PC-3 (cell line): Measurements from ENCODE around the gene ARHGAP18. TPM values are rescaled to one million over a fixed set of nuclear protein-coding genes. Genes with fewer than 3 reads are reported as not detected.

ENCODE experiments used
- ATAC-seq: fragments of 200-7000 bp; cut with Tn5 transposase; 2 replicates; pipeline ENCODE4 v1.9.1; 2020; ENCODE audit warnings: mild to moderate bottlenecking, moderate library complexity
- BruUV-seq: library from RNA; stranded (reverse); fragments of 400-500 nt; replicated peaks from 2 replicates; lab custom pipeline; 2021; lab: Mats Ljungman, UMichigan
- CTCF ChIA-PET: fragments of 300-600 bp; sonication (Branson Sonifier 250); formaldehyde crosslinking; loops from one replicate; lab custom pipeline; 2022; ENCODE audit warnings: antibody characterized with exemption; lab: Charles Lee
- POLR2A ChIA-PET: fragments of 300-600 bp; sonication (Branson Sonifier 250); formaldehyde crosslinking; loops from one replicate; lab custom pipeline; 2022; ENCODE audit warnings: antibody characterized with exemption; ENCODE audit not compliant: unreplicated experiment; lab: Charles Lee
- DNase-seq: peaks from one replicate; pipeline ENCODE4 v3.0.0-alpha.2; 2015
- H2AFZ ChIP-seq: fragments of 300-600 bp; sonication (generic); 2 replicates; pipeline ENCODE4 v1.6.0; 2016; ENCODE audit warnings: antibody characterized with exemption, low read length
- H3F3A ChIP-seq: fragments of 300-600 bp; sonication (generic); one replicate; pipeline ENCODE4 v1.6.0; 2017; ENCODE audit warnings: antibody characterized with exemption, low read length, control low read depth, mild to moderate bottlenecking; ENCODE audit not compliant: unreplicated experiment
- H3K27ac ChIP-seq: fragments of 300-600 bp; sonication (generic); 2 replicates; pipeline ENCODE4 v1.5.1; 2016; ENCODE audit warnings: mild to moderate bottlenecking, low read length
- H3K27me3 ChIP-seq: fragments of 300-600 bp; sonication (generic); 2 replicates; pipeline ENCODE4 v1.6.1; 2016; ENCODE audit warnings: low read length, mixed read lengths
- H3K36me3 ChIP-seq: fragments of 300-600 bp; sonication (generic); 2 replicates; pipeline ENCODE4 v1.6.1; 2016; ENCODE audit warnings: low read depth, mixed run types, low read length, mixed read lengths
- H3K4me1 ChIP-seq: fragments of 300-600 bp; sonication (generic); 2 replicates; pipeline ENCODE4 v1.5.1; 2016; ENCODE audit warnings: low read length; ENCODE audit not compliant: insufficient read depth
- H3K4me2 ChIP-seq: fragments of 300-600 bp; sonication (generic); 2 replicates; pipeline ENCODE4 v1.6.0; 2016; ENCODE audit warnings: low read length
- H3K4me3 ChIP-seq: fragments of 300-600 bp; sonication (generic); 2 replicates; pipeline ENCODE4 v1.5.1; 2016; ENCODE audit warnings: mild to moderate bottlenecking, low read length, mixed read lengths
- H3K79me2 ChIP-seq: fragments of 300-600 bp; sonication (generic); 2 replicates; pipeline ENCODE4 v1.6.1; 2017; ENCODE audit warnings: low read length, mixed read lengths
- H3K9ac ChIP-seq: fragments of 300-600 bp; sonication (generic); 2 replicates; pipeline ENCODE4 v1.6.0; 2016; ENCODE audit warnings: mild to moderate bottlenecking, low read length
- H3K9me2 ChIP-seq: fragments of 300-600 bp; sonication (generic); replicated peaks from 2 replicates; pipeline ENCODE4 v1.6.1; 2016; ENCODE audit warnings: mixed run types, low read length, mixed read lengths
- H3K9me3 ChIP-seq: fragments of 300-600 bp; sonication (generic); 2 replicates; pipeline ENCODE4 v1.6.1; 2016; ENCODE audit warnings: low read length, mixed read lengths
- H4K20me1 ChIP-seq: fragments of 300-600 bp; sonication (generic); 2 replicates; pipeline ENCODE4 v1.6.1; 2016; ENCODE audit warnings: low read length, mixed read lengths
- EZH2 ChIP-seq: fragments of 300-600 bp; sonication (generic); IDR thresholded peaks from one replicate; pipeline ENCODE4 v1.6.1; 2017; ENCODE audit warnings: antibody characterized with exemption, mild to moderate bottlenecking, low read length; ENCODE audit not compliant: unreplicated experiment
- EZH2phosphoT487 ChIP-seq: fragments of 300-600 bp; sonication (generic); IDR thresholded peaks from 2 replicates; pipeline ENCODE4 v1.6.1; 2018; ENCODE audit warnings: mild to moderate bottlenecking, antibody characterized with exemption, low read length, borderline replicate concordance
- intact Hi-C: fragments of 100-400 bp; cut with micrococcal nuclease; formaldehyde crosslinking; loops from 2 replicates; pipeline ENCODE4 v1.9.0; 2023
- total RNA-seq: library from RNA; depleted of rRNA; stranded (reverse); fragments of >200 nt; gene quantifications from 2 replicates; pipeline ENCODE4 v1.2.3, GENCODE V29; 2014
- TF ChIP-seq, protein P1 (sequence below): fragments of 300-600 bp; sonication (generic); conservative IDR thresholded peaks from 2 replicates; pipeline ENCODE4 v1.5.1; 2017; ENCODE audit warnings: antibody characterized with exemption, low read depth, mild to moderate bottlenecking, low read length

The ARHGAP18 gene
- total RNA-seq, 1 experiment from 2014 or later: 5.9 TPM

DNA sequence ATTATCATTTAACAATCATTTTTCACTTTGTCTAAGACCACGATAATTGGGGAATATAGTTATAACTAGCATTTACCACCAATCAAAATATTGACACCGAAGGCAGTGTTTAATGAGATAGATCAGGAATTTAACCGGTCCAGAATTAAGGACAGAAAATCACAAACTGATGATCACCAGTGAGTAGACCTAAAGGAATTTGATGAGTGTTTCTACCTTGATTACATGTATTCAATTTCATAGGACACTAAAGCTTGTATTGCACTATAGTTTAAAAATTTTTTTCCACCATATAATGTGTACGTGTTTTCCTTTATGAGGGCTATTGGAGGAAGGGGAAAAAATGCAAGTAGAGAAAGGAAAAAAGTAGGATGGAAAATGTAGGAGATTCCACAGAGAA is 22.6 kb upstream of the ARHGAP18 start:
- POLR2A ChIA-PET: no interaction called here
- BruUV-seq: no TSS peak
- H2AFZ ChIP-seq: no peak overlapping the region

DNA sequence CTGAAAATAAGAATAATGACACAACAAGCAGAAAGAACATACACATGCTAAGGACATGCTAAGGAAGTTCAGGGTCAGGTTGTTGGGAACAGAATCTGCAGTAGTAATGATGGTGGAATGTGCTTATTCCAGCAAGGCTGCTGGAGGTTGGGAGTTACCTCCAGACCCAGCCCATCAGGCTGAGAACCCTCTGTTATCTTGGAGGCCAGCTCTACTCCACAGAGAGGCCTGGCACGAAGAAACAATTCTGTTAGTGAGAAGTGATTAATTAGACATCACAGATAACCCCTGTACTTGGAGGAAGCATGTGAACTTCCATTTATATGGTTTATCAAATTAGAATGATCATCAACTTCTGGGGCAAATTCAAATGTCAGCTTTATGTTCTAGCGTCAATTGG is 22.1 kb upstream of the ARHGAP18 start:
- Histone ChIP-seq H3K4me3 (no peak overlapping the region), H2AFZ (0 out of 2 replicates have a peak overlapping the region, but pooled peaks have one; percentile 32), H3K9ac (no peak overlapping the region), H3K27me3 (no peaks in the 10 kb centered on the region), H4K20me1 (no peaks in the 10 kb centered on the region), H3K4me1 (peaks cover 4% of the 10 kb centered on the region; the same call in 1 of the 2 replicates), H3K9me2 (no peaks in the 10 kb centered on the region), H3K36me3 (no peaks in the 10 kb centered on the region), H3K27ac (no peak overlapping the region), H3K79me2 (no peaks in the 10 kb centered on the region), H3F3A (no peaks in the 10 kb centered on the region), H3K9me3 (no peaks in the 10 kb centered on the region), H3K4me2 (no peak overlapping the region)
- no peak for TF ChIP-seq EZH2phosphoT487
- TF ChIP-seq, protein P1, sequence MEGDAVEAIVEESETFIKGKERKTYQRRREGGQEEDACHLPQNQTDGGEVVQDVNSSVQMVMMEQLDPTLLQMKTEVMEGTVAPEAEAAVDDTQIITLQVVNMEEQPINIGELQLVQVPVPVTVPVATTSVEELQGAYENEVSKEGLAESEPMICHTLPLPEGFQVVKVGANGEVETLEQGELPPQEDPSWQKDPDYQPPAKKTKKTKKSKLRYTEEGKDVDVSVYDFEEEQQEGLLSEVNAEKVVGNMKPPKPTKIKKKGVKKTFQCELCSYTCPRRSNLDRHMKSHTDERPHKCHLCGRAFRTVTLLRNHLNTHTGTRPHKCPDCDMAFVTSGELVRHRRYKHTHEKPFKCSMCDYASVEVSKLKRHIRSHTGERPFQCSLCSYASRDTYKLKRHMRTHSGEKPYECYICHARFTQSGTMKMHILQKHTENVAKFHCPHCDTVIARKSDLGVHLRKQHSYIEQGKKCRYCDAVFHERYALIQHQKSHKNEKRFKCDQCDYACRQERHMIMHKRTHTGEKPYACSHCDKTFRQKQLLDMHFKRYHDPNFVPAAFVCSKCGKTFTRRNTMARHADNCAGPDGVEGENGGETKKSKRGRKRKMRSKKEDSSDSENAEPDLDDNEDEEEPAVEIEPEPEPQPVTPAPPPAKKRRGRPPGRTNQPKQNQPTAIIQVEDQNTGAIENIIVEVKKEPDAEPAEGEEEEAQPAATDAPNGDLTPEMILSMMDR: no peak
- TF ChIP-seq EZH2: no peak
- ChIA-PET POLR2A (no interaction called here), CTCF (no interaction called here)
- DNase-seq (no peak), ATAC-seq (no peak)
- intact Hi-C loops: no loop called here
- BruUV-seq: no TSS peak

More for the DNA sequence above, 22.6 kb upstream of the ARHGAP18 start:
- Histone ChIP-seq H3F3A (no peaks in the 10 kb centered on the region), H3K4me2 (no peak overlapping the region), H3K27me3 (no peaks in the 10 kb centered on the region), H3K79me2 (no peaks in the 10 kb centered on the region), H3K36me3 (no peaks in the 10 kb centered on the region), H3K9me2 (no peaks in the 10 kb centered on the region), H3K4me3 (no peak overlapping the region), H3K4me1 (peaks cover 4% of the 10 kb centered on the region; the same call in 1 of the 2 replicates), H4K20me1 (no peaks in the 10 kb centered on the region), H3K27ac (no peak overlapping the region), H3K9ac (no peak overlapping the region), H3K9me3 (no peaks in the 10 kb centered on the region)
- CTCF ChIA-PET: no interaction called here
- intact Hi-C loops: no loop called here
- ATAC-seq: no peak
- DNase-seq: peak; percentile 29
- TF ChIP-seq EZH2 (no peak), EZH2phosphoT487 (no peak)
- TF ChIP-seq, protein P1: no peak

DNA sequence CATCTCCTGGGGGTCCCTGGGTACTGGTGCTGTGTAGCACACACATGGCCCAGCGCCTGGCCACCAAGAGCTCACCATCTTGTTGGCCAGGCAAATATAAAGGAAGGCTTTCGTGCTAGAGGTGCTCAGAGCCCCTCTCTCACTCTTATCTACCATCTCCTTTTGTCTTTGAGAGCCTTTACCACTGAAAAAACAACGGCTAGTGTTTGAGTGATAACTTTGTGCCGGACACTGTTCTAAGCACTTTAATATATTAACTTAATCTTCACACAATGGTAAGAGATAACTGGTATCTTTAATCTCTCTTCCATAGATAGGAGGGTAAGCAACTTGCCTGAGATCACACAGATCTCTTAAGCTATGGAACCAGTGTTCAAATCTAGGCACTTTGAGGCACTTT is 21.5 kb upstream of the ARHGAP18 start:
- Histone ChIP-seq H3K79me2 (no peaks in the 10 kb centered on the region), H3K4me2 (no peak overlapping the region), H3K27me3 (no peaks in the 10 kb centered on the region), H3K9me3 (no peaks in the 10 kb centered on the region), H3K27ac (no peak overlapping the region), H2AFZ (0 out of 2 replicates have a peak overlapping the region, but pooled peaks have one; percentile 32), H3K36me3 (no peaks in the 10 kb centered on the region), H4K20me1 (no peaks in the 10 kb centered on the region), H3K9me2 (no peaks in the 10 kb centered on the region), H3K4me1 (peaks cover 4% of the 10 kb centered on the region; the same call in 1 of the 2 replicates), H3K9ac (no peak overlapping the region), H3K4me3 (no peak overlapping the region), H3F3A (no peaks in the 10 kb centered on the region)
- CTCF ChIA-PET: no interaction called here
- DNase-seq (no peak), ATAC-seq (no peak)
- intact Hi-C loops: no loop called here
- BruUV-seq: no TSS peak
- POLR2A ChIA-PET: no interaction called here
- TF ChIP-seq EZH2phosphoT487: no peak
- TF ChIP-seq EZH2: no peak
- TF ChIP-seq, protein P1: no peak
